ENCODE results near the gene SLC2A1.

Gene SLC2A1

GRCh38 chr1:42955311-42956063, 3.2 kb downstream of the SLC2A1 start:
- no peak for TF ChIP-seq CTCF (IDR thresholded peaks at IDR 0.05; ENCODE audit: borderline replicate concordance, control extremely low read depth, extremely low read depth, insufficient read depth, missing control alignments)
- in situ Hi-C loops (cut with MboI; ENCODE audit: low sequenced_read_pairs, unreplicated experiment): no loop called here
- no peak for DNase-seq (ENCODE audit: low spot score)

GRCh38 chr1:42953182-42954180, 5.2 kb downstream of the SLC2A1 start:
- no peak for DNase-seq (ENCODE audit: low spot score)
- in situ Hi-C loops (cut with MboI; ENCODE audit: low sequenced_read_pairs, unreplicated experiment): no loop called here
- no peak for TF ChIP-seq CTCF (IDR thresholded peaks at IDR 0.05; ENCODE audit: borderline replicate concordance, control extremely low read depth, extremely low read depth, insufficient read depth, missing control alignments)

- TF ChIP-seq CTCF (IDR thresholded peaks at IDR 0.05; ENCODE audit: borderline replicate concordance, control extremely low read depth, extremely low read depth, insufficient read depth, missing control alignments): no peak
- DNase-seq (ENCODE audit: low spot score): peak; percentile 69
- in situ Hi-C loops (cut with MboI; ENCODE audit: low sequenced_read_pairs, unreplicated experiment): no loop called here
These were observed 6.2 kb downstream of the SLC2A1 start for GRCh38 chr1:42952303-42953001.

- no peak for DNase-seq (ENCODE audit: low spot score)
- TF ChIP-seq CTCF (IDR thresholded peaks at IDR 0.05; ENCODE audit: borderline replicate concordance, control extremely low read depth, extremely low read depth, insufficient read depth, missing control alignments): no peak
- in situ Hi-C loops (cut with MboI; ENCODE audit: low sequenced_read_pairs, unreplicated experiment): no loop called here
These were observed 7.1 kb downstream of the SLC2A1 start for GRCh38 chr1:42951588-42951987.

GRCh38 chr1:42950116-42950481, 8.6 kb downstream of the SLC2A1 start:
- DNase-seq (ENCODE audit: low spot score): no peak
- in situ Hi-C loops (cut with MboI; ENCODE audit: low sequenced_read_pairs, unreplicated experiment): no loop called here
- no peak for TF ChIP-seq CTCF (IDR thresholded peaks at IDR 0.05; ENCODE audit: borderline replicate concordance, control extremely low read depth, extremely low read depth, insufficient read depth, missing control alignments)
